ENCODE results near the gene NME7.

NME7 gene

DNA sequence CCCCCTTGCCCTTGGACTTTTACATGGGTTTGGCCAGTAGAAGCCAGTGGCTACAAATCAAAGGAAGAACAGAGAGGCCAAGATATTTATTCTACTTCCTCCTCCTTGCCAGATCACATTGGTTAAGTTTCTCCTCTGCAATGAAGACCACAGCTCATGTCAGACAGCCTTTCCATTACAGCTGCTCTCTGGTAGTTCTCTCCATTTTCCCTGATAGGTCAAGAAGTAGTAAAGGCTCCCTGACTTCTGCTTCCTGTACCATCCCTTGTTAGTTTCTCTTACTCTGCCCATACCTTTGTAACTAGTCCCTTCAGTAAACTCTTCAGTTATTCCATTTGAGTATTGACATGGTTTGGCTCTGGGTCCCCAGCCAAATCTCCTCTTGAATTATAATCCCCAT lies 27.8 kb downstream of the NME7 start:
- H3K27ac ChIP-seq (ENCODE audit: extremely low read depth, low read depth, low read length): no peak overlapping the region
- H3K4me1 ChIP-seq (ENCODE audit: control insufficient read depth, insufficient read depth, low read length): no peaks in the 10 kb centered on the region
- TF ChIP-seq FEZF1 (tag by site-specific recombination; IDR thresholded peaks at IDR 0.05): no peak
- TF ChIP-seq ZNF214 (tag by site-specific recombination; IDR thresholded peaks at IDR 0.05; ENCODE audit: borderline replicate concordance): no peak
- no peak for TF ChIP-seq ZFP3 (tag by site-specific recombination; IDR thresholded peaks at IDR 0.05; ENCODE audit: low read depth)
- TF ChIP-seq KLF9 (tag by site-specific recombination; IDR thresholded peaks at IDR 0.05; ENCODE audit: low read depth): no peak
- TF ChIP-seq ZNF426 (tag by site-specific recombination; IDR thresholded peaks at IDR 0.05): no peak
- TF ChIP-seq ZNF473 (tag by site-specific recombination; IDR thresholded peaks at IDR 0.05): no peak
- no peak for TF ChIP-seq ZSCAN16 (tag by site-specific recombination; IDR thresholded peaks at IDR 0.05)
- no peak for TF ChIP-seq GLIS2 (tag by site-specific recombination; IDR thresholded peaks at IDR 0.05)
- TF ChIP-seq, protein P1, sequence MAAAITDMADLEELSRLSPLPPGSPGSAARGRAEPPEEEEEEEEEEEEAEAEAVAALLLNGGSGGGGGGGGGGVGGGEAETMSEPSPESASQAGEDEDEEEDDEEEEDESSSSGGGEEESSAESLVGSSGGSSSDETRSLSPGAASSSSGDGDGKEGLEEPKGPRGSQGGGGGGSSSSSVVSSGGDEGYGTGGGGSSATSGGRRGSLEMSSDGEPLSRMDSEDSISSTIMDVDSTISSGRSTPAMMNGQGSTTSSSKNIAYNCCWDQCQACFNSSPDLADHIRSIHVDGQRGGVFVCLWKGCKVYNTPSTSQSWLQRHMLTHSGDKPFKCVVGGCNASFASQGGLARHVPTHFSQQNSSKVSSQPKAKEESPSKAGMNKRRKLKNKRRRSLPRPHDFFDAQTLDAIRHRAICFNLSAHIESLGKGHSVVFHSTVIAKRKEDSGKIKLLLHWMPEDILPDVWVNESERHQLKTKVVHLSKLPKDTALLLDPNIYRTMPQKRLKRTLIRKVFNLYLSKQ (tag by site-specific recombination; IDR thresholded peaks at IDR 0.05; ENCODE audit: borderline replicate concordance): no peak
- TF ChIP-seq, protein P2, sequence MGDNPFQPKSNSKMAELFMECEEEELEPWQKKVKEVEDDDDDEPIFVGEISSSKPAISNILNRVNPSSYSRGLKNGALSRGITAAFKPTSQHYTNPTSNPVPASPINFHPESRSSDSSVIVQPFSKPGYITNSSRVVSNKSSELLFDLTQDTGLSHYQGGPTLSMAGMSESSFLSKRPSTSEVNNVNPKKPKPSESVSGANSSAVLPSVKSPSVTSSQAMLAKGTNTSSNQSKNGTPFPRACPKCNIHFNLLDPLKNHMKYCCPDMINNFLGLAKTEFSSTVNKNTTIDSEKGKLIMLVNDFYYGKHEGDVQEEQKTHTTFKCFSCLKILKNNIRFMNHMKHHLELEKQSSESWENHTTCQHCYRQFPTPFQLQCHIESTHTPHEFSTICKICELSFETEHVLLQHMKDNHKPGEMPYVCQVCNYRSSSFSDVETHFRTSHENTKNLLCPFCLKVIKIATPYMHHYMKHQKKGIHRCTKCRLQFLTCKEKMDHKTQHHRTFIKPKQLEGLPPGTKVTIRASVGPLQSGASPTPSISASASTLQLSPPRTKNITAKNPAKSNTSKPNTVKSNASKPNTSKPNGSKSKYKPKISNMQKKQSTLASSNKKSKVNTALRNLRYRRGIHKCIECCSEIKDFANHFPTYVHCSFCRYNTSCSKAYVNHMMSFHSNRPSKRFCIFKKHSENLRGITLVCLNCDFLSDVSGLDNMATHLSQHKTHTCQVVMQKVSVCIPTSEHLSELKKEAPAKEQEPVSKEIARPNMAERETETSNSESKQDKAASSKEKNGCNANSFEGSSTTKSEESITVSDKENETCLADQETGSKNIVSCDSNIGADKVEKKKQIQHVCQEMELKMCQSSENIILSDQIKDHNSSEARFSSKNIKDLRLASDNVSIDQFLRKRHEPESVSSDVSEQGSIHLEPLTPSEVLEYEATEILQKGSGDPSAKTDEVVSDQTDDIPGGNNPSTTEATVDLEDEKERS (tag by site-specific recombination; IDR thresholded peaks at IDR 0.05): no peak
- no peak for TF ChIP-seq OVOL3 (tag by site-specific recombination; IDR thresholded peaks at IDR 0.05)
- TF ChIP-seq ZNF324 (tag by site-specific recombination; IDR thresholded peaks at IDR 0.05): no peak
- TF ChIP-seq RBAK (tag by site-specific recombination; IDR thresholded peaks at IDR 0.05): no peak
- no peak for TF ChIP-seq ZNF174 (tag by site-specific recombination; IDR thresholded peaks at IDR 0.05)
- no peak for TF ChIP-seq ZNF660 (tag by site-specific recombination; IDR thresholded peaks at IDR 0.05)
- no peak for TF ChIP-seq ZNF155 (tag by site-specific recombination; IDR thresholded peaks at IDR 0.05)
- TF ChIP-seq, protein P3, sequence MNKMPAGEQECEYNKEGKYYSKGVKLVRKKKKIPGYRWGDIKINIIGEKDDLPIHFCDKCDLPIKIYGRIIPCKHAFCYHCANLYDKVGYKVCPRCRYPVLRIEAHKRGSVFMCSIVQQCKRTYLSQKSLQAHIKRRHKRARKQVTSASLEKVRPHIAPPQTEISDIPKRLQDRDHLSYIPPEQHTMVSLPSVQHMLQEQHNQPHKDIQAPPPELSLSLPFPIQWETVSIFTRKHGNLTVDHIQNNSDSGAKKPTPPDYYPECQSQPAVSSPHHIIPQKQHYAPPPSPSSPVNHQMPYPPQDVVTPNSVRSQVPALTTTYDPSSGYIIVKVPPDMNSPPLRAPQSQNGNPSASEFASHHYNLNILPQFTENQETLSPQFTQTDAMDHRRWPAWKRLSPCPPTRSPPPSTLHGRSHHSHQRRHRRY (tag by site-specific recombination; IDR thresholded peaks at IDR 0.05): no peak
- TF ChIP-seq ZNF354C (tag by site-specific recombination; IDR thresholded peaks at IDR 0.05; ENCODE audit: borderline replicate concordance, low read depth): no peak
- TF ChIP-seq ZNF221 (tag by site-specific recombination; IDR thresholded peaks at IDR 0.05; ENCODE audit: borderline replicate concordance): no peak
- H3K36me3 ChIP-seq (ENCODE audit: control insufficient read depth in 2 of 2, insufficient read depth in 1 of 2, low read length in 2 of 2): no peaks in the 10 kb centered on the region
- POLR2A ChIA-PET: no interaction called here
- no peak overlapping the region for H3K4me3 ChIP-seq (ENCODE audit: low read depth, low read length)
- CTCF ChIA-PET: interaction anchor here (0.9 to 2.7 kb wide), 2 partner anchors 8 to 11 kb away, joined by 3 to 12 read pairs; no protein-coding TSS in a partner anchor
- no peaks in the 10 kb centered on the region for H3K9me3 ChIP-seq (ENCODE audit: control insufficient read depth, insufficient read depth, low read depth, low read length)

DNA sequence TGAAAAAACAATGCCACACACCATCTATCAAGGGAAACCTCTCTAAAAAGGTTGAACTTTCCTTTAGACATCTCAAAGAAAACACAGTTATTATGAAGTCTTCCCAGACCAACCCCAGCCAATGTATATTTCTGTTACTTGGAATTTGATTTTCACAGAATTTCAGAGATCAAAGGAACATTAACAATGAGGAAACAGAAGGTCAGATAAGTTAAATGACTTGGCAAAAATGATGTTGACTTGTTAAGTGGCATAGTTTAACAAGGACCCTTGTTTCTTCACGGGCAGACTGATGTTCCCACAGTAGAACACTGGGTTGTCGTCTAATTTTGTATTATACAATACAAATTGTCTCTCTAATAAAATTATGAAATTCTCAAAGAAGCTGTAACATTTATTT lies 29.0 kb downstream of the NME7 start:
- CTCF ChIA-PET: interaction anchor here (0.5 to 2.7 kb wide), 3 partner anchors 10 to 899 kb away, joined by 3 to 12 read pairs (median 4); no protein-coding TSS in a partner anchor
- no peak overlapping the region for H3K27ac ChIP-seq (ENCODE audit: extremely low read depth, low read depth, low read length)
- TF ChIP-seq ZFP69B (tag by site-specific recombination; IDR thresholded peaks at IDR 0.05) (no peak), ZNF654 (tag by site-specific recombination; IDR thresholded peaks at IDR 0.05; ENCODE audit: low read depth) (no peak), ZNF184 (tag by site-specific recombination; IDR thresholded peaks at IDR 0.05) (no peak), KLF9 (tag by site-specific recombination; IDR thresholded peaks at IDR 0.05; ENCODE audit: low read depth) (no peak)
- POLR2A ChIA-PET: no interaction called here
- no peaks in the 10 kb centered on the region for H3K36me3 ChIP-seq (ENCODE audit: control insufficient read depth in 2 of 2, insufficient read depth in 1 of 2, low read length in 2 of 2)
- no peaks in the 10 kb centered on the region for H3K9me3 ChIP-seq (ENCODE audit: control insufficient read depth, insufficient read depth, low read depth, low read length)
- no peak overlapping the region for H3K4me3 ChIP-seq (ENCODE audit: low read depth, low read length)
- no peaks in the 10 kb centered on the region for H3K4me1 ChIP-seq (ENCODE audit: control insufficient read depth, insufficient read depth, low read length)

Measured in HEK293 (cell line).